Natural killer cell treated with Interleukin-12 subunit alpha and Interleukin-12 subunit beta and Interleukin-15 and Interleukin-18, amount 100 ng/mL, for 72 hours (primary cell): ENCODE measurements around the gene U2AF1. TPM values are rescaled to one million over a fixed set of nuclear protein-coding genes. Genes with fewer than 3 reads are reported as not detected.
"Not testable (repeated sequence)": the region's sequence is repeated elsewhere in the genome, so short reads cannot be mapped to it uniquely, and the experiment has no call there.

Experiments
- ATAC-seq, 2 donors: fragments of 150-1000 bp; cut with Tn5 transposase in 1 of 2; sonication (Bioruptor Pico), chemical (Tn5 transposase) in 1 of 2; 2 replicates each; pipeline ENCODE4 v1.10.0; 2021
- DNase-seq: peaks from one replicate; pipeline ENCODE4 v3.0.0; 2022; ENCODE audit warnings: low spot score
- H3K27ac Mint-ChIP-seq, 2 donors: 1 replicate in 1 of 2; 2 replicates in 1 of 2; pipeline ENCODE4 v1.8.0; 2022; ENCODE audit warnings: mixed read lengths in 2 of 2, mild to moderate bottlenecking in 1 of 2, moderate library complexity in 1 of 2
- H3K27me3 Mint-ChIP-seq, 2 donors: 1 replicate in 1 of 2; 2 replicates in 1 of 2; pipeline ENCODE4 v1.8.0; 2022; ENCODE audit warnings: mixed read lengths in 2 of 2
- H3K36me3 Mint-ChIP-seq: one replicate; pipeline ENCODE4 v1.8.0; 2022; ENCODE audit warnings: mixed read lengths
- H3K4me1 Mint-ChIP-seq, 2 donors: 1 replicate in 1 of 2; 2 replicates in 1 of 2; pipeline ENCODE4 v1.8.0; 2022; ENCODE audit warnings: low read depth in 2 of 2, mixed read lengths in 2 of 2, mild to moderate bottlenecking in 1 of 2
- H3K4me3 Mint-ChIP-seq: one replicate; pipeline ENCODE4 v1.8.0; 2022; ENCODE audit warnings: mixed read lengths
- H3K9me3 Mint-ChIP-seq: 2 replicates; pipeline ENCODE4 v1.8.0; 2022; ENCODE audit warnings: mixed read lengths
- total RNA-seq, 2 donors: library from RNA; stranded (reverse); gene quantifications; one replicate each; pipeline ENCODE4 v1.2.3, GENCODE V29; 2022

Gene U2AF1
- total RNA-seq, 2 donors from 2014 or later: 69.5 to 95.2 TPM

DNA sequence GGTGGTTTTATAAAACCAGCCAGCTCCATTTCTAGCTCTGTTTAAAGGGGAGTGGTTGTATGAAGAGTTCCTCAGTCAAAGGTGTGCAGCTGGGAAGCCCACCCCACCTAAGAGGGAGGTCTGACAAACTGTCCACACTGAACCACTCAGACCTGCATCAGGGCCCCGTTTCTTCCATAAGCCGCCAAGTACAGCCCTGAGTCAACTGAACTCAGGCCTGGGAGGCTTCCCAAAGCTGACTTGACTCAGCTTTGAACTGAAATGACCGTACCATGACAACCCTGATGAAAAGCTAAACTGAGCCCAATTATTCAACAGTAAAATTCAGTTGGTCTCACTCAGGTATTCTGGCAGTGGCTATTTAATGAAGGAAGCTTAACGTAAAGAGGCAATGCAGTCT, 5.1 kb downstream of the U2AF1 start:
- H3K9me3 Mint-ChIP-seq, H3K4me3 Mint-ChIP-seq, ATAC-seq, H3K4me1 Mint-ChIP-seq, H3K36me3 Mint-ChIP-seq, H3K27ac Mint-ChIP-seq, DNase-seq, H3K27me3 Mint-ChIP-seq: not testable (repeated sequence)

GRCh38 chr21:43101676-43102075, 5.7 kb downstream of the U2AF1 start:
- not testable (repeated sequence) for H3K27me3 Mint-ChIP-seq, H3K4me3 Mint-ChIP-seq, H3K27ac Mint-ChIP-seq

GRCh38 chr21:43101000-43101399, 6.4 kb downstream of the U2AF1 start:
- not testable (repeated sequence) for H3K36me3 Mint-ChIP-seq, ATAC-seq, DNase-seq, H3K4me3 Mint-ChIP-seq, H3K9me3 Mint-ChIP-seq, H3K27me3 Mint-ChIP-seq, H3K27ac Mint-ChIP-seq, H3K4me1 Mint-ChIP-seq

More at GRCh38 chr21:43101676-43102075, 5.7 kb downstream of the U2AF1 start:
- not testable (repeated sequence) for H3K4me1 Mint-ChIP-seq, DNase-seq, H3K9me3 Mint-ChIP-seq, ATAC-seq, H3K36me3 Mint-ChIP-seq

DNA sequence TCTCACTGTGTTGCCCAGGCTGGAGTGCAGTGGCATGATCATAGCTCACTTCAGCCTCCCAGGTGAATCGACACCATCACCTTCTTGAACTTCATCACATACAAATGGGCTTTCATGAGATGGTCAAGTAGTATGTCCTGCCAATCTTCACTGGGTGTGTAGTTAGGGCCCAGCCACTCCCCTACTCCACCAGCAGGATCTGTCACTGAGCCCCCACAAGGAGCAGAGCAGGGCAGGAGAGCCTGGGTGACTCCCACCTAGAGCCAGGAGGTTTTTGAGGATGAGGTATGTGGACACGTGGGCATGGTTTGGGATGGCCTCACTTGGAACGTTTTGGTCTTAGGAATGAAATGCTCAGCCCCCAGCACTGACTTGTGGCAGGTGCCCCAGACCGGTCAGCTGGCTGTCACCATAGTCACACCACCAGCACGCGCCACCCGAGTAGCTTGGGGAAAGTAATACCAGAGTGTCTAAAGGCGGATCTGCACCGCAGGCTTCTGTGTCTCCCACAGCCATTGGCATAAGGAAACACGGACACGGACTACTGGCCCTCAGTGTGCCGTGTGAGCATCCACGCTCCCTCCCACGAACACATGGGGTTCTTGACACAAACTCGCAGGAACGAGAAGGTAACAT, 15.3 kb downstream of the U2AF1 start:
- not testable (repeated sequence) for DNase-seq, H3K27me3 Mint-ChIP-seq, H3K36me3 Mint-ChIP-seq, H3K4me1 Mint-ChIP-seq, H3K27ac Mint-ChIP-seq, H3K9me3 Mint-ChIP-seq, H3K4me3 Mint-ChIP-seq
- ATAC-seq: peak in 1 of 2 donors; percentile 43

GRCh38 chr21:43090947-43091346, 16.4 kb downstream of the U2AF1 start:
- not testable (repeated sequence) for H3K27ac Mint-ChIP-seq, H3K4me3 Mint-ChIP-seq, H3K4me1 Mint-ChIP-seq, H3K9me3 Mint-ChIP-seq, H3K27me3 Mint-ChIP-seq, DNase-seq, H3K36me3 Mint-ChIP-seq
- ATAC-seq: peak in 1 of 2 donors; percentile 80

- ATAC-seq, H3K4me3 Mint-ChIP-seq, H3K27ac Mint-ChIP-seq, H3K27me3 Mint-ChIP-seq, H3K36me3 Mint-ChIP-seq, DNase-seq, H3K9me3 Mint-ChIP-seq, H3K4me1 Mint-ChIP-seq: not testable (repeated sequence)
Measured at GRCh38 chr21:43089463-43089862, 17.9 kb downstream of the U2AF1 start.

- not testable (repeated sequence) for H3K27ac Mint-ChIP-seq, DNase-seq, H3K27me3 Mint-ChIP-seq, H3K9me3 Mint-ChIP-seq, ATAC-seq, H3K36me3 Mint-ChIP-seq, H3K4me3 Mint-ChIP-seq, H3K4me1 Mint-ChIP-seq
Measured at GRCh38 chr21:43082587-43083300, 24.6 kb downstream of the U2AF1 start.

DNA sequence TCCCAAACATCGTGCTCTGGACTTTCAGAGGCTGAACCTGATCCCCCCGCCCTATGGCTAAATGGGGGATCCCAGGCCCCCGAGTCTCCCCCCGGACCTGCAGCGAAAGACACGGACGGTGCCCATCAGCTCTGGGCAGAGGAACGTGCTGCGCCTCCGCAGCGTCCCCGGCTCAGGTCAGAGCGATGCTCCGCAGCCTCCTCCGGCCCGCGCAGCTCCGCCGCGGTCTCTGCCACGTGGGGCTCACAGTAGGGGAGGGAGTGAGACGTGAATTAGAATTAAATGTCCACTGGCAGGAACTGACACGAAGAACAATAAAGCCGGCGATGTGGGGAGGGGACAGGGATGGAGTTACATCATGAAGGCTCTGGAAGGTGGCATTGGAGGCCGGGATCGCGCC, 30.7 kb downstream of the U2AF1 start:
- H3K4me3 Mint-ChIP-seq, H3K27ac Mint-ChIP-seq, H3K36me3 Mint-ChIP-seq, H3K4me1 Mint-ChIP-seq, ATAC-seq, H3K9me3 Mint-ChIP-seq, H3K27me3 Mint-ChIP-seq, DNase-seq: not testable (repeated sequence)

GRCh38 chr21:43076023-43076637, 31.2 kb downstream of the U2AF1 start:
- H3K36me3 Mint-ChIP-seq, ATAC-seq, H3K4me3 Mint-ChIP-seq, H3K4me1 Mint-ChIP-seq, H3K9me3 Mint-ChIP-seq, DNase-seq, H3K27ac Mint-ChIP-seq, H3K27me3 Mint-ChIP-seq: not testable (repeated sequence)

GRCh38 chr21:43075170-43076022, 32.0 kb downstream of the U2AF1 start, which contains the start of gene CBS:
Gene CBS (minus strand): TSS chr21:43075835. CDS start chr21:43072193, 3,642 bp downstream.
- not testable (repeated sequence) for DNase-seq, H3K4me3 Mint-ChIP-seq, H3K36me3 Mint-ChIP-seq, H3K27ac Mint-ChIP-seq, H3K27me3 Mint-ChIP-seq, H3K4me1 Mint-ChIP-seq, H3K9me3 Mint-ChIP-seq
- peak in 1 of 2 donors; percentile 45 for ATAC-seq

DNA sequence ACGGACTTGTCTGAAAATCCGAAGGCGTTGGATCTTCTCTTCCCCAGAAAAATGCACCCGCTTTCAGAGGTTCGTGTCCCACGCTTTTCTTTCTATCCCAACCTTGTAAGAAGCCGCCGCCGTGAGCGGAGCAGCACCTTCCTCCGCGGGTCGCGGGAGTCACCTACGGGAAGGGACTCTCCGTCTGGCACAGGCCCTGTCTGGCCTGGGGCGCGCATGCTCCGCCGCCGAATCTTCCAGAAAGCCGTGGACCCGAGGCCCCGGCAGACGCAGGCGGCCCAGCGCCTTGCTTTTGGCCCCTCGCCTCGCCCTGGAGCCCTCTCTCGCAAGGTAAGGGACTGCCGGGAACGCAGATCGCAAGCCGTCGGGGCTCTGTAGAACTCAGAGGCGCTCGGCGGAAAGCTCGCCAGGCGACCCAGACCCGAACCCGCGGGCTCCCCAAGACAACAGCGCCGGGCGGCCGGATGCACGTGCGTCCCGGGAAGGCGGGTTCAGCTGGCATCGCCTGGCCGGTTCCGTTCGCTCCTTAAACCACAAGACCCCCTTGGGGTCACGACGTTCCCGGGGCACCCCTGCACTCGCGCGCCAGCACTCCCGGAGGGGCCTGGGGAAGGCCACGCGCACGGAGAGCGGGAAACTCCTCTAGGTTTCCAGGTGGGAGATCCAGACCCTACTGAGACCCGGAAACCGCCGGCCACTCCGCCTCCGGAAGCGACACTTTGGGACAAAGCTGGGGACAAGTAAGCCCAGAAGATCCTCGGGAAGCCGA, 32.8 kb downstream of the U2AF1 start:
- not testable (repeated sequence) for H3K4me3 Mint-ChIP-seq, H3K36me3 Mint-ChIP-seq, DNase-seq, H3K4me1 Mint-ChIP-seq, H3K9me3 Mint-ChIP-seq, ATAC-seq, H3K27ac Mint-ChIP-seq, H3K27me3 Mint-ChIP-seq

GRCh38 chr21:43072742-43073141, 34.6 kb downstream of the U2AF1 start:
- H3K4me3 Mint-ChIP-seq, H3K36me3 Mint-ChIP-seq, ATAC-seq, DNase-seq, H3K27me3 Mint-ChIP-seq, H3K9me3 Mint-ChIP-seq, H3K4me1 Mint-ChIP-seq, H3K27ac Mint-ChIP-seq: not testable (repeated sequence)

DNA sequence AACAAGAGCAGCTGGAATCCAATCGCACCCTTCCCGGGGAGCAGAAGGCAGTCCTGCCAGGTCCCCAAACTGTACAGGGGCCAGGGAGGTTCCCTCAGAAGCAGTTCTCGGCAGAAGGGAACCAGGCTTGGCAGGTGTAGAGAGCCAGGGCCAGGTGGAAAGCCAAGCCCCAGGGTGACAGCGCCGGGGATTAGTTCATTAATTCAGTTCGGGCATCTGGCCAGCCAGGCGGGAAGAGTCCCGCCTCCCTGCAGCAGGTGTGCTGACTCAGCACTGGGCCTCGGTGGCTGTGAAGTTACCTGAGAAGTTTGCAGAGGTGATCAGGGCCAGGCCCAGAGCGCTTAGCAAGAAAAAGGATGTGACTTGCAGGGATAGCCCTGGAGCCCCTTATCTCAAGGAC, 37.7 kb downstream of the U2AF1 start:
- not testable (repeated sequence) for H3K36me3 Mint-ChIP-seq, H3K4me1 Mint-ChIP-seq, ATAC-seq, H3K4me3 Mint-ChIP-seq, H3K27me3 Mint-ChIP-seq, DNase-seq, H3K27ac Mint-ChIP-seq, H3K9me3 Mint-ChIP-seq
